Stimulated activated CD4-positive, alpha-beta T cell treated with anti-CD3 and anti-CD28 coated beads, Interleukin-15, amount 100 ng/mL, for 24 hours (primary cell): ENCODE data around the gene CFAP46.

Experiments used
- DNase-seq: peaks from one replicate; pipeline ENCODE4 v3.0.0-alpha.2; 2020

The CFAP46 gene

GRCh38 chr10:132943791-132944404 lies 1.5 kb upstream of the CFAP46 start:
- DNase-seq = no peak

DNA sequence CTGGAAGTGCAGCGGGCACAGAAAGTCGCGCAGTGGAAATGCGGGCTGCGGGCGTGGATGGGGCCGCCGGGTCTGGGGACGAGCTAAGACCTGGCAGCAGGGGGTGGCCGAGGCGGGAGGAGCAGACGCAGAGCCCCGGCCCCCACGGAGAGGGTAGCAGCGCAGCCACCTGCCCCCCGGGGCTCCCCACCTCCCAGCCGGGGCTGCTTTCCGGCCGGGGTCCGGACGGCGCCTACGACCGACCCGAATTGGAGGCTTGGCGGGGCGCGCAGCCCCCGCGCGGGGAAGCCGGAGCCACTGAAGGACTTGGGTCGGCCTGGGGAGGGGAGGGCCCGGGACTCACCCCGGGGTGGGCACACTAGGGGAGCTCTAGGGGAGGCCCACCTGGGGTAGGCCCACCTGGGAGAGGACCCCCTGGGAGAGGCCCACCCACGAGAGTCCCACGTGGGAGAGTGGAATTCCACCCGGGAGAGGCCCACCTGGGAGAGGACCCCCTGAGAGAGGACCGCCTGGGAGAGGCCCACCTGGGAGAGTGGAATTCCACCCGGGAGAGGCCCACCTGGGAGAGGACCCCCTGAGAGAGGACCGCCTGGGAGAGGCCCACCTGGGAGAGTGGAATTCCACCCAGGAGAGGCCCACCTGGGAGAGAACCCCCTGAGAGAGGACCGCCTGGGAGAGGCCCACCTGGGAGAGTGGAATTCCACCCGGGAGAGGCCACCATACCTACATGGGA lies 854 bp upstream of the CFAP46 start:
- no peak for DNase-seq

GRCh38 chr10:132941640-132942051 lies 724 bp downstream of the CFAP46 start:
- DNase-seq = no peak

GRCh38 chr10:132940791-132941465 lies 1.4 kb downstream of the CFAP46 start:
- DNase-seq = no peak

DNA sequence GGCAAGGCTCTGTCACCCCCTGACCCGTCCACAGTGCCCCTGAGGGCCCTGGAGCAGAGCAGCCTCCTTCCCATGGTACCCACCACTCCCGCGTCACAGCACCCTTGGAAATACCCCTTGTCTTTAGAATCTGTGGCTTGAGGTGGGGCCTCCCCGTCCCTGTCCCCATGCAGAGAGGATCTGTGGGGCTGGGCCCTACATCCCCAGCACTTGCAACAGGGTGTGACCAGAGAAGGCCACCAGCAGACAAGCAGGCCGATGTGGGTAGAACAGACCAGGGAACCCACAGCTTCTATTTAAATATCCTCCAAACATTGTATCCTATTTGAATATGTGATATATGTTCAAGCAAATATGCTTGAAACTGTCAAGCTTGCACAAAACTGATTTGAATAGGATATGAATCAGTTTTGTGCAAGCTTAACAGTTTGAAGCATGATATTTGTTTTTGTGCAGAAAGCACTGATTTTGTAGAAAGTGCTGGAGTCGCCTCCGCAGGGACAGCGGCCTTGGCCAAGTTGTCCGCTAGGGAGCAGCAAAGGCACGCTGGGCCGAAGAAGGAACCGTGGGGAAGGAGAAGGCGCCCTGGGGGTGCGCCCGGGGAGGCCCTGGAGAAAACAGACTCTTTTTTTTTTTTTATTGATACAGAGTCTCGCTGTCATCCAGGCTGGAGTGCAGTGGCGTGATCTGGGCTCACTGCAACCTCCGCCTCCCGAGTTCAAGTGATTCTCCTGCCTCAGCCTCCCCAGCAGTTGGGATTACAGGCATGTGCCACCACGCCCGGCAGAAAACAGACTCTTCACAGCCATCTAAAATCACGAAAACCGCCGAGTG lies 2.2 kb downstream of the CFAP46 start:
- peak; percentile 63 for DNase-seq

- no peak for DNase-seq
Observed at GRCh38 chr10:132939378-132939955, 2.9 kb downstream of the CFAP46 start.

DNA sequence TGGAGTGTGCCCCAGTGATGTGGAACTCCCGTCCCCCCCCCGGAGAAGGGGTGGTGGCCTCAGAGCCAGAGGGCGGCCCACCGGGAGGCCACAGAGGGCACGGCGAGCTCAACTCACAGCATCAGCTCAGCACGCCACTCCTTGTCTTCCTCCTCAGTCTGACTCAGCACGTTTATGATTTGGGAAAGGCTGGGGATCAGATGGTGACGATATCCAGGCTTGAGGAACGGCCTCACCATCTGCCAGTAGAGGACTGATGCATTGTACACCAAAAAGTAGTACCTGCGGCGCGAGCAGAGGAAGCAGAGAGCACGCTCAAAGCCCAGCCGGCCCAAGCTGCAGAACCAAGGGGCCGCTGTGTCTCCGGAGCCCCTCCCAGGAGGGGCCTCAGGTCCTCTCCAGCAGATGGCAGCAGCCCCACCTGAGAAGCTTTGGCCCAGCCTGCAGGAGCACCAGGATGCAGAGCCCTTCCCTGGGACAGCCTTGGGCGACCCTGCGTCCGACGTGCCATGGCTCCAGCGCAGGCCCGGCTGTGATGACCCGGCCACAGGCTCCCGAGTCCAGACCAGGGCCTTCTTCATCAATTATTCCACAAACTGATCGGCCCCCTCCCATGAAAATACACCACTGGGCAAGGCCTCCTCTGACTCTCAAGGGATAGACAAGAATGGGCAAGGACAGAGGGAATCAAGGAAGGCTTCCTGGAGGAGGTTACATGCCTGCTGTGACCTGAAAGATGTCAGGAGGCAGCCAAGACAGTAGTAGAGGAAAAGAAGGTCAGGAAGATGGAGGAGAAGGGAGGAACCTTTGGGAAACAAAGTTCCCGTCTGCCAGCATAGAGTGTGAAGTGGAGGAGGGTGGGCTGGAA lies 3.7 kb downstream of the CFAP46 start:
- DNase-seq = peak; percentile 48

GRCh38 chr10:132937861-132938260 lies 4.5 kb downstream of the CFAP46 start:
- no peak for DNase-seq

- no peak for DNase-seq
Observed at GRCh38 chr10:132934953-132935352, 7.4 kb downstream of the CFAP46 start.

DNA sequence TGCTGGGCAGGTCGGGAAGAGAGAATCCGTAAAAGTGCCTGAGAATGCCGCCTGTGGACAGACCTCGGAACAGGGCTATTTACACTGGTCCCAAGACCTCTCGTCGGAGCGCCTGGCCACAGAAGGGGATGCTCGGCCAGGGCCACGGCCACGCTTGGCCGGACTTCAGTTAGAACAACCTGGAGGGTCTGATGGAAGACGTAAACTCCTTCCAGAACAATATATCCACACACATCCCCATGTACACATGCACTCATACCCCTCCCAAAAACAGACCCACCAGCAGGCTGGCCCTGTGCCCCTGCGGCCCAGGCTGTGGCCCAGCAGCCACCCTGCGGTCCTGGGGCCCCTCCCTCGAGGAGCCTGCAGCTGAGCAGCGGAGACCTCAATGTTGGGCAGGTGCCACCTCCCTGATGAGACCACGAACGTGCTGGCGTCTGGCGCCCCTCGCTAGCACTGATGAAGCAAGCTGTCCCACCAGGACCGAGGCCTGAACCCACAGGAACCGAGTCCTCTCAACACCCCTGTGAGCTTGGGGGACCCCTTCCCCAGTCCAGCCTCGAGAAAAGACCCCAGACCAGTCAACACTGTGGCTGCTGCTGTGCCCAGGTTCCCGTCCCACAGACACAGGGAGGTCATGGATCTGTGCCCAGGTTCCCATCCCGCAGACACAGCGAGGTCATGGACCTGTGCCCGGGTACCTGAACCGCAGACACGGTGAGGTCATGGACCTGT lies 8.9 kb downstream of the CFAP46 start:
- no peak for DNase-seq

- peak; percentile 46 for DNase-seq
Observed at GRCh38 chr10:132932461-132933307, 9.7 kb downstream of the CFAP46 start.

- peak; percentile 46 for DNase-seq
Observed at GRCh38 chr10:132931258-132932250, 10.8 kb downstream of the CFAP46 start.

DNA sequence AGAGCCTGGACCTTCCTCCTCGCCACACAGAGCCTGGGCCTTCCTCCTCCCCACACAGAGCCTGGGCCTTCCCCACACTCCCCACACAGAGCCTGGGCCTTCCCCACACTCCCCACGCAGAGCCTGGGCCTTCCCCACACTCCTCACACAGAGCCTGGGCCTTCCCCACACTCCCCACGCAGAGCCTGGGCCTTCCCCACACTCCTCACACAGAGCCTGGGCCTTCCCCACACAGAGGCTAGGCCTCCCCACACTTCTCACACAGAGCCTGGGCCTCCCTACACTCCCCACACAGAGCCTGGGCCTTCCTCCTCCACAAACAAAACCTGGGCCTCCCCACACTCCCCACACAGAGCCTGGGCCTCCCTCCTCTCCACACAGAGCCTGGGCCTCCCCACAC lies 11.7 kb downstream of the CFAP46 start:
- peak; percentile 32 for DNase-seq

DNA sequence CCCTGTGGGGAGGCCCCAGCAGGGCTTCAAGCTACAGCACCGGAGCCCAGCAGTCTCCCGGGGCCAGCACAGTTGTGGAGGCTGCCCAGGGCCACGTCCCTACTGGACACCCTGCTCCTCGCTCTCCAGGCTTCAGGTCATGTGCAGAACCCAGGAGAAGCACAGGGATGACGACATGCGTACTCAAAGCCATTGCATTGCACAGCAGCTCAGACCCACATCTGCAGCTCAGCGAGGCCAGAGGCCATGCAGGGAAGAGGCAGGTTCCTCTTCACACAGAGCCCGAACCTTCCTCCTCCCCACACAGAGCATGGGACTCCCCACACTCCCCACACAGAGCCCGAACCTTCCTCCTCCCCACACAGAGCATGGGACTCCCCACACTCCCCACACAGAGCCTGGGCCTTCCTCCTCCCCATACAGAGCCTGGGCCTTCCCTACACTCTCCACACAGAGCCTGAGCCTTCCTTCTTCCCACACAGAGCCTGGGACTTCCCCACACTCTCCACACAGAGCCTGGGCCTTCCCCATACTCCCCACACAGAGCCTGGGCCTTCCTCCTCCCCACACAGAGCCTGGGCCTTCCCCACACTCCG lies 12.3 kb downstream of the CFAP46 start:
- peak; percentile 42 for DNase-seq

GRCh38 chr10:132929480-132929879 lies 12.9 kb downstream of the CFAP46 start:
- no peak for DNase-seq

- no peak for DNase-seq
Observed at GRCh38 chr10:132928261-132928660, 14.1 kb downstream of the CFAP46 start.

DNA sequence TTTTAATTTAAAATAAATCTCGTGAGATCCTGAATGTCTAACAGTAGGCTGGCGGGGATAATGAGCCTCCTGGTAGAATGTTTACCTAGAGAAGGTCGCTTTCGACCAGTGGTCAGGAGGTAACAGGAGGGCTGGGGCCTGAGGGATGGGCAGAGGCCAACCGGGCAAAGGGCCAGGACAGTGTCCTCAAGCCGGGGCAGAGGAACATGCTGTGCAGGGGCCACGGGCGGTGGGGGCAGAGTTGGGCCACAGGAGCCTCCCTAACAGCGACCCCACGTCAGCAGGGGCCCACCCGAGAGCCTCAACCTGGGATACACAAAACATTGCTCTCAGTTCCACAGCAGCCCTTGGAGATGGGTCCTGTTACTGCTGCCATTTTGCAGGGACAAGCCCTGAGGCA lies 14.5 kb downstream of the CFAP46 start:
- DNase-seq = no peak
